ENCODE data around the gene UNKL.

UNKL gene

DNA sequence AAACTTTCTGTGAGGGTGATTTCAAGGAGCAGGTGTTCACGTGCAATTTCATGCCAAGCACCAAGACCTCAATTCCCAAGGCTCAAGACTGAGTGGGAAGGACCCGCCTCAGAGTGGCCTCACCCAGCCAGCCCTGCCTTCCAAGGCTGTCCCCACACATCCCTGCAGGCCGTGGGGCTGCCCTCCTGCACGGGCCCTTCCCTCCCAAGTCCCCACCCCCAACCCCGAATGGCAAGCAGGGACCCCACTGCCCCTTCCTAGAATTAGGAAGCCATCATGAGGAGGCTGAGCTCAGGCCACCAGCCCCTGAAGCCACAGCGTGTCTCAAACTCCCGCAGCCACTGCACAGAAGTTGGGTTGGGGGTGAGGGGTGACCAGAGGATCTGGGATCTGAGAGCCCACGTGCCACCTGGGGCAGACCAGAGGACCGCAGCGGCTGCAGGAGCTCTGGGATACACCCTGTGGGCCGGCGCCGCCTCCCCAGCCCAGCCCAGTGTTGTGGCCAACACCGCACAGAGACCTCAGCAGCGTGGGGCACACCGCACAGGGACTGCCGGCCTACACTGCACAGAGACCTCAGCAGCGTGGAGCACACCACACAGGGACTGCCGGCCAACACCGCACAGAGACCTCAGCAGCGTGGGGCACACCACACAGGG is 42.1 kb downstream of the UNKL start:
- no peak for DNase-seq

DNA sequence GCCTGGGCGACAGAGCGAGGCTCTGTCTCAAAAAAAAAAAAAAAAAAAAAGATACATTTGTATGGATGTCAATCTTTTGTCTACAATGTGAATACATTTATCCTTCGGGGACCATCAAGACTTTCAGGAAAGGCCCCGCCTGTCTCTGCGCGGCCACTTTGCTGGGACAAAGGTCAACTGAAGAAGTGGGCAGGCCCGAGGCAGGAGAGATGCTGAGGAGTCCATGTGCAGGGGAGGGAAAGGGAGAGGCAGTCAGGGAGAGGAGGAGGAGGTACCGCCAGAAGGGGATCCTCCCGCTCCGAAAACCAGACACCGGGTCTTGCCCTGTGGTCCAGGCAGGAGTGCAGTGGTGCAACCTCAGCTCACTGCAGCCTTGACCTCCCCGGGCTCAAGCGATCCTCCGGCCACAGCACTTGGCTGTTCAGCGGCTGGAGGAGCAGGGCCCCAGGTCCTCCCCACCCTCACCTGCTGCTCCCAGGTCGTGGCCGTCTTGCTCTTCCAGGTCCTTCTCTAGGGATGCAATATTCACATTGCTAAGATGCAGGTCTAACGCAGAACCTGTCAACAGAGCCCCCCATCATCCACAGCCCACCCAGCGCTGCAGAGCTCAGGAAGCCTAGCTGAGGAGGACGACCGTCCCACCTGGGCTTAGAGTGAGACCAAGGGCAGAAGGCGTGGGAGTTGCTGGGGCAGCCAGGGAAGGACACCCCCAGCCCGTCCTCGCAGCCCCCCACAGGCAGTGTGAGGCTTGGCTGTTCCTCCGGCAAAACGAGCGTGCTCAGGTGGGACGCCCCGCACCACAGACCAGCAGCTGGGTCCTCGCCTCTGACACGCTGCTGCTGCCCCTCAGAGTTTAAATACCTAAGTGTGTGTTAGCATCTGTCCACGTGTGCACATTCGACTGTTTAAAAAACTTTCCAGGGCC is 43.2 kb downstream of the UNKL start:
- DNase-seq: no peak

DNA sequence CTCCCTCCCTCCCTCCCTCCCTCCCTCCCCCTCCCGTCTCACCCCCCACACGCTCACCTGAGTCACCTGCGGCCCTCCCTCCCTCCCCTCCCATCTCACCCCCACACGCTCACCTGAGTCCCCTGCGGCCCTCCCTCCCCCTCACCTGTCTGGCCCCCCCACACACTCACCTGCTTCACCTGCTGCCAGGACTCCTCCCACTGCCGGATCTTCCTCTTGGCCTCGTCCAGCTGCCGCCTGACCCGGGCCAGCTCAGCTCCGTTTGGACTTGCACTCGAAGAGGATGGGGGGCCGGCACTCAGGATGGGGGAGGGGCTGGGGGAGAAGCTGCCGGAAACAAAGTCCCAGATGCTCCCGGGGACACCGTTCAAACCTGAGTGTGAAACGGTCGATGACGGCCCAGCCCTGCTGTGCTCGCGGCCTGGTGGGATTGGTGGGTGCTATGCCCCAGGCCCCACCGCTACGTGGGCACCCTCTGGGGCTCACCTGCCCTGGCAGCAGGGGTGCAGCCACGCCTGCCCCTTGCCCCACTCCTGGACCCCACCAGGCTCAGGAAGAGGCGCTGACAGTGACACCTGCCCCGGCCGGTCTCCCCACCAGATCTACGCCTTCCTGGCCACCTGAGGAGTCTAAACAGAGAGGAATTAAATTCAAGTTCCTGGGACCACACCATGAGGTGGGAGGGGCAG is 46.9 kb downstream of the UNKL start:
- DNase-seq: no peak

DNA sequence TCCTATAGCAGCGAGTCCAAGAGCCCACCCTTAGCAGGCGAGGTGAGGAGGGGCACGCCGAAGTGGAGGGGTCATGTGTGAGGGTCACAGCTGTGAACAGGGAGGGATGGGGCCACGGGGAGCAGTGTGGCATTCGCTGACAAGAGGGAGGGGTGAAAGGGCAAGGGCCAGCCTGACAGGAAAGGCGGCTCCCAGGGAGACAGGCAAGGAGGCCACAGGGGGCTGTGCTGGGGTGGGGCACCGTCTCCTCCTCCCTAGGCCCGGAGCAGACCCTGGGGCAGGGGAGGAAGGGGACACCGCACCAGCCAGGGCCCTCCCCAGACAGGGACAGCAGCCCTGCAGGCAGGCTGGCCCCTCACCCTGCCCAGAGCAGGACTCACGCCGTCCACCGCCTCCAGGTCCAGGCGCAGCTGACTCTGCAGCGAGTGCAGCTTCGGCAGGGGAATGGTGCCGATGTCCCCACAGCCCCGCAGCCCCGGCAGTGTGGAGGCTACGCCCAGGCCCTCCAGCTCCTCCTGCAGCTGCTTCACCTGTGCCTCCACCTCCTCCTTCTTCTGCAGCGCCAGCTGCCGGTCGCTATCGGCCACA is 47.7 kb downstream of the UNKL start:
- DNase-seq: no peak

DNA sequence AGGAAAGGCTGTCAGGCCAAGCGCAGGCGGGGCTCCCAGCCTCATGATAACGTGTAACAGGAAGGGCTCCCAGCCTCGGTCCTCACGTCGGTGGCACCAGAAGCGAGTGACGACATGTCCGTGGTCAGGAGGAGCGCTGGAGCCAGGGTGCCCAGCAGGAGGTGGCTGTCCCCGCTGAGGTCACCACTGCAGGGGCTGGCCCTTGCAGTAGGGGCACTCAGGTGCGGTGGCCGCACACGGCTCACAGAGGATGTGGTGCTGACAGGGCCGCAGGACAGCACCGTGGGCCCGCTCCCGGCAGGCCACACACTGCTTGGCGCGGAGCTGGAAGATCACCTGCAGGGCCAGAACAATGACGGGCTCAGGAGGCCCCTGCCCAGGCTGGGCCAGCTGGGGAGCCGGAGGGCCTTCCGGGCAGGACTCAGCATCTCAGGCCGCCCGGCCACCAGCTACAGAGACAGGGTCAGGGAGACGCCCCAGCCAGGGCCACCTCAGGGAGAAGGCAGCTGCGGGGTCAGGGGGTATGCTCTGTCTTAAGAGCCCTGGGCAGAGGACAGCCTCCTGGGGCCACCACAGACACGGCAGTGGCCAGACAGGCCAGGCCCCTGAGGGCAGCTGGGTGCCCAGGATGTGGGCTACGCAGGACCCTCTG is 48.3 kb downstream of the UNKL start:
- DNase-seq: no peak

DNA sequence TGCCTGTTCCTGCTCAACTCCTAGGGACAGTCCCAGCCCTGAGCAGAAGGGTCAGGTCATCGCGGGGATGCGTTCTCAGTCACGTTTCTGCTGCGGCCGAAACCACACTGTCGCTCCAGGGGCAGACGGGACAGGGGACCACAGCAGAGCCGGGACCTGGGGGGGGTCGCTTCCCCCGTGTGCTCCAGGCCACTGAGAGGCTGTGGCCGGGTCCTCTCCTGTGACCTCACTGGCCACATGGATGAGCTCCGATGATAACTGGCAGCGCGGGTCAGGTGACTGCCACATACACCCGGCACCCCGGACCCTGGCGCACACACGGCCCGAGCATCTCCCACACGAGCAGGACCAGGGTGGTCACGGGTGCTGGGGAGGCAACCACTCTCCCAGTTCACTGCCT is 50.0 kb downstream of the UNKL start:
- DNase-seq: no peak

DNA sequence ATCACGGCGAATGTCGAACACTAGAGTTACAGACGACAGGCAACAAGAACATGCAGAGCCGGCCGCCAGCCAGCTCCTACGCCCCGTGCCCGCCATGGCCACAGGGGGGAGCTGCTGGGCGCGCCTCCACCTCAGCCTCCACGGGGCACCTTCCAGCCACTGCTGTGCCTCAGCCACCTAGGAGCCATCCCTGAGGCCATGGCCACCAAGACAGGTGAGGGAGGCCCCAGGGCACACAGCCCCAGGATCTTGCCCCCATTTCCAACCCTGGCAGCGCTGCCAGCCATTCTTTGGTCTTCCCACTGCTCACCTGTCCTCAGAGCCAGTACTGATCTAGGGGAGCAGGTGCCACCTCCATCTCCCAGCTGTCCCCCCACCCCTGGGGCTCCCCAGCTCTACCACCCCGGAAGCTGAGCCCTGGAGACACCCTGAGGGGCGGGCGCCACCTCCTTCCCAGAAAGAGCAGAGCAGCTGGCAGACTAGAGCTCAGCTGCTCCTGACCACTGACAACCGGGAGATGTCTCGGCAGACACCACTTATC is 50.9 kb downstream of the UNKL start:
- peak; percentile 55 for DNase-seq

DNA sequence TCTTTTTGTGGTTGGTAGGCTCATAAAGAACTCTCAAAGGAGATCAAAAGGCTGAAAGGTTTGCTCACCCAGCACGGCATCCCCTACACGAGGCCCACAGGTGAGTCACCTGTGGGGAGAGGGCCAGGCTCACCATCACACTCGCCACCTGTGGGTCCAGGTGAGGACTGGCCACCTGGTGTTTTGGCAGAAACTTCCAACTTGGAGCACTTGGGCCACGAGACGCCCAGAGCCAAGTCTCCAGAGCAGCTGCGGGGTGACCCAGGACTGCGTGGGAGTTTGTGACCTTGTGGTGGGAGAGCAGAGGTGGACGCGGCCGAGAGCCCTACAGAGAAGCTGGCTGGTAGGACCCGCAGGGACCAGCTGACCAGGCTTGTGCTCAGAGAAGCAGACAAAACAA is 51.7 kb downstream of the UNKL start:
- no peak for DNase-seq

DNA sequence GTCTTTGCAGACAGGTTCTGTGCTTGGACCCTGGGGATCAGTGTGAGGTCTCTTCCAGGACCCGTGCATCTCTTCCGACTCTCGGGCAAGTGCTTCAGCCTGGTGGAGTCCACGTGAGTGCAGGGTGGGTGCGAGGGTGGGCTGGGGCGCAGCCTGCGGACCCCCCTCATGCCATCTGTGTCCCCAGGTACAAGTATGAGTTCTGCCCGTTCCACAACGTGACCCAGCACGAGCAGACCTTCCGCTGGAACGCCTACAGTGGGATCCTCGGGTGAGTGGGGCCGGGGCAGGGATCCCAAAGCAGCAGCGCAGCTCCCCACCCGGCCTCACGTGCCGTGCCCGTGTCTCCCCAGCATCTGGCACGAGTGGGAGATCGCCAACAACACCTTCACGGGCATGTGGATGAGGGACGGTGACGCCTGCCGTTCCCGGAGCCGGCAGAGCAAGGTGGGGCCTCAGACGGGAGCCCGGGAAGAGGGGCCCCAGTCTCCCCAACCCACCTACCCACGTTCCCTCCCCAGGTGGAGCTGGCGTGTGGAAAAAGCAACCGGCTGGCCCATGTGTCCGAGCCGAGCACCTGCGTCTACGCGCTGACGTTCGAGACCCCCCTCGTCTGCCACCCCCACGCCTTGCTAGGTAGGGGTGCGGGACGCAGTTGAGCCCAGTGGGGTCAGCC is 52.7 kb downstream of the UNKL start:
- DNase-seq: no peak

DNA sequence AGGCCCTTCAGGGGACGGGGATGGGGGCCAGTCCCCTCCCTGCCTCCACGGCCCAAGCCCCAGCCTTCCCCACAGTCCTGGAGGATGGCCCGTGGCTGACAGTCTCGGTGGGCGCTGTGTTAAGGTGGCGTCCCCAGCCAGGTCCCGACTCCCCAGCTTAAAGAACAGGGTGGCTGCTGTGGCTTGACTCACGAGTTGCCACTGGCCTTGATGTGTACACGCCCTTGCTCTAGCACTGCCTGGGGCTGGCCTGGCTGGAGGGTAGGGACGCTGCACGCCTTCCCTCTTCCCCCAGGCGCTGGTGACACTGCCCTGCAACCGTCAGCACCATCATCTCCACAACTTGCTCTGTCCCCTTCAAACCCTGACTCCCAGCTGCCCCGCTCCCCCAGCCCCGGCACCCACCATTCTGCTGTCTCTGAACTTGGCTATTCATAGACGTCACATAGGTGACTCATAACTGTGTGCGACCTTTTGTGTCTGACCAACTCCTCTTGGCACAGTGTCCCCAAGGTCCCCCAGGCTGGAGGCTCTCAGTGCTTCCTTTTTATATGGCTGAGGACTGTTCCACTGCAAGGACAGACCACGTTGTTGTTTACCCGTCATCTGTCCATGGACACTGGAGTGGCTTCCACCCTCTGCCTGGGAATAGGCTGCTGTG is 56.5 kb downstream of the UNKL start:
- no peak for DNase-seq

DNA sequence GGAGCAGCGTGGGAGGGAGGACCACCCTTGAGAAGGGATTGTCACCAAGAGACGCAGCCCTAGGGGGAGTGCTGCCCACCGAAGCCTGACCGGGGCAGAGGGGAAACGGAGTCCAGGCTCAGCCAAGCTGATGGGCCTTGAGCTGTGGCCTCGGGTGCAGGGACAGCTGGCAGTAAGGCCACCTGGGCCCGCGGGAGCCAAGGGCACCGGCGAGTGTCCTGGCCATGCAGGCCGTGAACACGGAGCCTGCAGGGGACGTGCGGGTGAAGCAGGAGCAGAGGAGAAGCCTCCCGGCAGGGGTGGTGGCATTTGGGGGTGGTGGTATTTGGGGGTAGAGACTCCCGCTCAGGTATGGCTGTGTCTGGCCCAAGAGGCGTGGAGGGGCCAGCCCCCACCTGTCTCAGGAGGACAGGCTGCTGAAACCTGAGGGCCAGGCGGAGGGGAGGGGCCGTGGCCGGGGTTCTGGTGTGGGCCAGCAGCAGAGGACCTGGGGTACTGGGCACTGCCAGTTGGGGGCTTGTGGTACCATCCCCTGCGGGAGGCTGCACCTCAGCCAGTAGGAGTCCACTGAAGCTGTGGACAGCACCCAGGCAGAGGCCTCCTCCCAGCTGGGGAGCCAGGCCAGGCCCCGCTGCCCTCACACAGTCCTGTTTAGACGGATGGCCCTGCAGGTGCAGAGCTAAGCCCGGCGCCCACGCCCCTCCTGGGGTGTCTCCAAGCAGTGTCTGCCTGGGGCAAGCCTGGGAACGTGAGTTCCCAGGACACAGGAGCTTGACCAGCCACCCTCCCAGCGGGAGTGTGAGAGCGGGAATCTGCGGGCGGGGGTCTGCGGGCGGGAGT is 58.2 kb downstream of the UNKL start:
- DNase-seq: no peak

DNA sequence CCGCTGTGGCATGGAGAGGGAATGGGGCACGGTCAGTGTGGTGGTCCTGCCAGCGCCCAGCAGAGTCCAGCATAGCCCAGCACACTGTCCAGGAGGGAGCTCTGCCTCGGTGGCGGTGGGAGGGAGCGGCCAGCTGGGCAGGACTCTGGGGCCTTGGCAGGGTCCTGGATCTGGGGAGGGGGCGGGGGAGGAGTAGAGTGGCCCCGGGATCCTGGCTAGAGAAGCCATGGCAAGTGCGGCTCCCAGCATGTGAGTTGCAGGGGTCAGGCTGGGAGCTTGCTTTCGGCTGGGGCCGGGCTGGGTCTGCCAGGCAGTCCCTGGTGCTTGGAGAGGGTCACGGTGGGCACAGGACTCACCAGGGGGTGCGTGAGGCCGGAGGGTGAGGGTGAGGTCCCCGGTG is 58.9 kb downstream of the UNKL start:
- no peak for DNase-seq

DNA sequence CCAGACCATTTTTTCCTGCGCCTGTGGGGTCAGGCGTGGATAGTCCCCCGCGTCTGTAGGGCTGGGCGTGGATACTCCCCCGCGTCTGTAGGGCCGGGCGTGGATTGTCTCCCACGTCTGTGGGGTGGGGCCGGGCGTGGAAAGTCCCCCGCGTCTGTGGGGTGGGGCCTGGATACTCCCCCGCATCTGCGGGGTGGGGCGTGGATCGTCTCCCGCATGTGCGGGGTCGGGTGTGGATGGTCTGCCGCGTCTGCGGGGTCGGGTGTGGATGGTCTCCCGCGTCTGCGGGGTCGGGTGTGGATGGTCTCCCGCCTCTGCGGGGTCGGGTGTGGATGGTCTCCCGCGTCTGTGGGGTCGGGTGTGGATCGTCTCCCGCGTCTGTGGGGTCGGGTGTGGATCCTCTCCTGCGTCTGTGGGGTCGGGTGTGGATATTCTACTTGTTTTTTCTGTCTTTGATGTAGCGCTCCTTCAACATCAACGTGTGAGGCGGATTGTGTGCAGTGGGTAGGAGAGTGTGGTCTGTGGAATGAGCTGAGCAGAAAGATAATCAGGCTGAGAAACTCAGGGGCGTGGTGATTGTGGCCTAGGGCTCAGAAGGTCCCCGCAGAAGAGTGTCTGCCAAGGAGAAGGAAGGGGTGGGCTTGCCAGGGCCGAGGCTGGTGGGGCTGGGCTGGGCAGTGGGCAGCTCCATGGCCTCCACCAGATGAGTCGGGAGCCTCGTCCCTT is 59.5 kb downstream of the UNKL start:
- DNase-seq: no peak

DNA sequence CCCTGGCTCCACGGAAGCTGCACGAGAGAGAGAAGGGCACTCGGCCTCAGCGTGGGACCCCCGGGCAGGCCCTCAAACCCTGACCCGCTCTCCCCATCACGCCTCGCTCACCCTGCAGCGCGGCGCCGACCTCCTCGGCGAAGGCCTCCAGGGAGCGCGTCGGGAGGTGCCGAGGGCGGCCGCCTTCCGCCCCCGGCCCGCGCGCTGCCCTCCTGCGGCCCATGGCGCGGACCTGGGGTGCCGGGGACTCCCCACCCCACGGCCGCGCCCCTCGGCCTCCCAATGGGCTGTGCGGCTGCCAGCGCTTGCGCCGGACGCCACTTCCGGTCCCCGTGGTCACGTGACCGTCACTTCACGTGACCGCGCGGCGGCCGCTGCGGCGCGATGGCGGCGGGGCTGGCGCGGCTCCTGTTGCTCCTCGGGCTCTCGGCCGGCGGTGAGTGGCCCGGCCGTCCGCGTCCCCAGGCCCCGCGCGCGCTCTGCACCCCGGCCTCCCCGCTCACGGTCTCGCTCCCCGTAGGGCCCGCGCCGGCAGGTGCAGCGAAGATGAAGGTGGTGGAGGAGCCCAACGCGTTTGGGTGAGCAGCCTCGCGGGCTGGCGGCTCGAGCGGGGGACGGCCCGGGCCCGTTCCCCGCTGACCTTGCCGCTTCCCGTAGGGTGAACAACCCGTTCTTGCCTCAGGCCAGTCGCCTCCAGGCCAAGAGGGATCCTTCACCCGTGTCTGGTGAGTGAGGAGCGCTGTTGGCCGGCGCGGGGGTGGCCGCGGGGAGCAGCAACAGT is 62.7 kb downstream of the UNKL start, which contains the start of the genes GNPTG and TSR3:
GNPTG (plus strand) TSS at position 350 of the 781 bp plus-strand sequence; CDS start at position 385, 35 bp downstream.
TSR3 (minus strand) TSS at position 297 of the 781 bp plus-strand sequence; CDS start at position 223, 74 bp downstream.
- peak; percentile 77 for DNase-seq

DNA sequence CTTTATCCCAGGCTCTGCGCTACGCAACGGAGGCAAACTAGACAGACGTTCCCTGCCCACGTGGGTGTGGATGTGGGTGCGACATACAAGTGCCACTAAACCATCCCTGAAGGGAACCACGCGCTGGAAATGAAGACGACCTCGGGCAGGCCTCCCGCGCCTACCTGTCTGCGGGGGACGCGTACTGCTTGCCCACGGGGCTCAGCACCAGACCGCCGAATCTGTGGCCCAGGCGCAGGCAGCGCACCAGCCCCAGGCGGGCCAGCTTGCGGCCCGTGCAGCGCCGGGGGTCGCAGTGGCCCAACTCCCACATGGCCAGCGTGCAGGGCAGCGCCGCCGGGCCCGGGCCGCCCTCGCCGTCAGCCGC is 63.3 kb downstream of the UNKL start:
- DNase-seq: no peak

DNA sequence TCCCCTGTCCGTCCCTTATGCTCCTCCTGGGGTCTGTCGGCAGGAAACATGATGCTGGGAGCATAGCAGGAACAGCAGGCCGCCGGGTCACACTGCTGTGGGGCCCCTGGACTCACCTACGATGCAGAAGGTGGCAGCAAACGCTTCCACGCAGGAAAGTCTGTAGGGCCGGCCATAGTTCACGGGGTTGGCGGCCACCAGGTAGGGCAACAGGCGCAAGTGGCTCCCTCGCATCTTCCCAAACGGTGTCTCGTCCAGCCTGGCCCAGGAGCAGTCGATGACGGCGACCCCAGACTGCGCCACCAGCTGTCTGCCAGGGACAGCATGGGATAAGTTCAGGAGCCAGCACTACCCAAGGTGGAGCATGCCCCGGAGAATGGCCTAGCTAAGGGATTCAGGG is 63.8 kb downstream of the UNKL start:
- DNase-seq: no peak

DNA sequence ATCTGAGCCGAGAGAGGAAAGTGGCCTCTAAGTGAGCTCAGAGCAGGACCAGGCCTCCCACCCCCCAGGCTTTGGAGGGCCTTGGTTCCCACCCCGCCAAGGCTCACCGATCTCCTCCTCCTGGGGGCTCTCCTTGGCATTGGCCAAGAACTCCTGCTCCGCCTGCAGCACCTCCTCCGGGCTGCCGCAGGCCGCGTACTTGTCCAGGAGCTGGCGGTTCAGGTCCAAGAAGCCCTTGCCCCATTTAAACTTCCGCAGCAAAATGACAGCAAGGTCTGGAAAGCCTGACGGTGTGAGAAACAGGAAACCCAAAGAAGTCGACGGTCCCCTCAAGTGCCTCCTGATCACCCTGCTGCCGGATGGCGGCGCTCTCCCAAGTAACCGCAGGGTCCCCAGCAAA is 64.6 kb downstream of the UNKL start:
- no peak for DNase-seq

DNA sequence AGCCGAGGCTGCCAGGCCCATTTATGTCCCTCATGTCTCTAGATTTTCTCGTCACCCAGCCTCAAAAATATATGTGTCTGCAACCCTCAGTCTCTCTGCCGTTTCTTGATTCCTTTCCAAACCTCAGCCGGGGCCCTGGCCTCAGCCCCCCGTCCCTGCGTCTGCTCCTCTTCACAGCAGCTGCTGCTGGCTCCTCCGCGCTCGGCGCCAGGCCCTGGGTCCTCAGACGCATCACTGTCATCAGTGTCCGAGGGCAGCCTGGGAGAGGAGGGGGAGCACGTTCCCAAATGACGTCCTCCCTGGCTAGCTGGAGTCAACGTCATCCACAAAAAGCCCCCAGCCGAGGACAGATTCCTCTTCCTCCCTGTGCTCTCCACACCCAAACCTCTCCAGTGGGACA is 65.2 kb downstream of the UNKL start:
- DNase-seq: no peak

DNA sequence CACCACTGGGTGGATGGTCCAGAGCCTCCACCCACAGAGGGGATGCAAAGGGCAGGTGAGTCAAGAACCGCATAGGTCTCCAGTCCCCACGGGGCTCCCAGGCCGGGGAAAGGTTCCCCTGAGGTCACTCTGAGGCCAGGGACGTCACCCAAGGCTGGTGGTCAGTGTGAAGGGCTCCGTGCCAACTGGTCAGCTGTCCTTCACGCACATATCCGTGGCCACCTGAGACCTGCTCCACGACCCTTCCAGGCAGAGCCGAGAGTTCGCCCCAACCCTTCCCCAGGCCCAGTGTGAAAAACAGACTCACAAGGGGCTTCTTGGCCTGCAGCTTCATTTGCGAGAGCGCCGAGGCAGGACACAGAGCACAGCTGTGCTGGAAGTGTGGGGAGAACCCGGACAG is 65.6 kb downstream of the UNKL start:
- no peak for DNase-seq

Measured in activated CD4-positive, alpha-beta T cell treated with anti-CD3 and anti-CD28 coated beads for 1 hour (primary cell).